Thoracic aorta (tissue), 2 donors: ENCODE measurements around the gene FOXP3. TPM values are rescaled to one million over a fixed set of nuclear protein-coding genes. Genes with fewer than 3 reads are reported as not detected.

Experiments used
- ATAC-seq: fragments of 150-250 bp; one replicate; pipeline ENCODE4 v1.8.0; 2017; ENCODE audit warnings: low read depth; ENCODE audit not compliant: insufficient number of reproducible peaks, low FRiP score
- DNase-seq: peaks from one replicate; pipeline ENCODE4 v3.0.0-alpha.2; 2020; ENCODE audit warnings: low spot score
- H3K27ac ChIP-seq, 2 donors: fragments of 200-600 bp; sonication (generic); 1 replicate in 1 of 2; 2 replicates in 1 of 2; pipeline ENCODE4 v1.5.1; 2016; ENCODE audit warnings: mild to moderate bottlenecking in 2 of 2, moderate library complexity in 2 of 2
- H3K27me3 ChIP-seq: fragments of 200-600 bp; sonication (generic); replicated peaks from 2 replicates; pipeline ENCODE4 v1.6.0; 2016; ENCODE audit warnings: mild to moderate bottlenecking; ENCODE audit not compliant: insufficient read depth
- H3K36me3 ChIP-seq: fragments of 200-600 bp; sonication (generic); one replicate; pipeline ENCODE4 v1.5.1; 2016
- H3K4me1 ChIP-seq, 2 donors: fragments of 200-600 bp; sonication (generic); 1 replicate in 1 of 2; 2 replicates in 1 of 2; pipeline versions ENCODE4 v1.5.1 to v1.6.0; 2016; ENCODE audit warnings: low read depth in 2 of 2, mild to moderate bottlenecking in 1 of 2; ENCODE audit not compliant: control insufficient read depth in 1 of 2
- H3K4me3 ChIP-seq: fragments of 200-600 bp; sonication (generic); 2 replicates; pipeline ENCODE4 v1.5.1; 2016; ENCODE audit warnings: mild to moderate bottlenecking
- H3K9me3 ChIP-seq: fragments of 200-600 bp; sonication (generic); 2 replicates; pipeline ENCODE4 v1.5.1; 2016
- CTCF ChIP-seq: fragments of 200-600 bp; sonication (generic); IDR thresholded peaks from one replicate; pipeline ENCODE4 v1.5.1; 2019; ENCODE audit warnings: antibody characterized with exemption
- total RNA-seq, 2 donors: library from RNA; depleted of rRNA; stranded (reverse); fragments of >200 nt; gene quantifications; one replicate each; pipeline versions ENCODE4 v1.1.0 to v1.2.3, GENCODE V29; 2016

Gene FOXP3
- total RNA-seq, 2 donors from 2014 or later: not detected

- DNase-seq: no peak
- Histone ChIP-seq H3K36me3 (no peaks in the 10 kb centered on the region), H3K9me3 (no peaks in the 10 kb centered on the region), H3K27ac (no peak overlapping the region), H3K27me3 (no peaks in the 10 kb centered on the region), H3K4me3 (no peak overlapping the region), H3K4me1 (no peaks in the 10 kb centered on the region)
- TF ChIP-seq CTCF: no peak
- no peak for ATAC-seq
These were observed 25.7 kb upstream of the FOXP3 start for GRCh38 chrX:49290215-49290614.

DNA sequence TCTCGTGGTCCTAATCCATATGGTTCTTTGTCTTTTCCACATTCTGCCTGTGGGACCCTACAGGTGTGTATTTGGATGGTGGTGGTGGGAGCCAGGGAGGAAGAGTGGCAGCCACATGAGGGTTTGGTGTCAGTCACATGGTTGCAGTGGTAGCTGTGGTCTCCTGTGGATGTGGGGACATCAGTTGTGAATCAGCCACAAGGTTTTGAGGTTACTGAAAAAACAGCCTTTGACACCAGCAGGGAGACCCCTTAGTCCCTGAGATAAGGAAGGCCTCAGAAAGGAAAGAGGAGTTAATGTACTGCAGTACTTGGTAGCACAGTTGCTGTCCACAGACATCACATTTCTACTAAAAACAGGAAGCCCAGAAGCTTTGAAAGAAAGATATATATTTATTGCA, 23.2 kb upstream of the FOXP3 start:
- H3K4me3 ChIP-seq: no peak overlapping the region
- TF ChIP-seq CTCF: no peak

DNA sequence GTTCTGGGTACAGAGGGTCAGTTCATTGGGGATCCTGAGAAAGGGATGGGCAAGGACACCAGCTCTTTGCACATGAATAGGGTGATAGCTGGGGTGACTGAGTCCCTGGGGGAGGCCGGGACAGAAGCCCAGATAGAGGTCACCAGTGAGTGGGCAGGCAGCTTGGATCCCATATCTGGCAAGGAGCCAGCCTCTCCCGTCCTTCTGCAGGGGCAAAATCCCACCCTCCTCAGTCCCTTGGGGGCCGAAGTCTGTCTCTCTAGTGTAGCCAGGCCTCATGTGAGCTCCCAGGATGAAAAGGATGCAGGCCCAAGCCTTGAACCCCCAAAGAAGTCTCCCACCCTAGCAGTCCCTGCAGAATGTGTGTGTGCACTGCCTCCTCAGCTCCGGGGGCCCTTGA, 22.1 kb upstream of the FOXP3 start:
- DNase-seq (no peak), ATAC-seq (no peak)
- TF ChIP-seq CTCF: no peak
- Histone ChIP-seq H3K27ac (no peak overlapping the region), H3K27me3 (no peaks in the 10 kb centered on the region), H3K9me3 (no peaks in the 10 kb centered on the region), H3K4me3 (no peak overlapping the region), H3K4me1 (no peaks in the 10 kb centered on the region), H3K36me3 (no peaks in the 10 kb centered on the region)

More for the DNA sequence above, 23.2 kb upstream of the FOXP3 start:
- Histone ChIP-seq H3K4me1 (no peaks in the 10 kb centered on the region), H3K27ac (no peak overlapping the region), H3K36me3 (no peaks in the 10 kb centered on the region), H3K27me3 (no peaks in the 10 kb centered on the region), H3K9me3 (no peaks in the 10 kb centered on the region)
- ATAC-seq (no peak), DNase-seq (no peak)

GRCh38 chrX:49286136-49286535, 21.6 kb upstream of the FOXP3 start:
- no peak for TF ChIP-seq CTCF
- no peaks in the 10 kb centered on the region for H3K27me3 ChIP-seq
- no peaks in the 10 kb centered on the region for H3K9me3 ChIP-seq
- DNase-seq (no peak), ATAC-seq (no peak)
- no peak overlapping the region for H3K4me3 ChIP-seq
- no peak overlapping the region for H3K27ac ChIP-seq
- no peaks in the 10 kb centered on the region for H3K36me3 ChIP-seq
- H3K4me1 ChIP-seq: no peaks in the 10 kb centered on the region

GRCh38 chrX:49284212-49284611, 19.7 kb upstream of the FOXP3 start:
- no peak for TF ChIP-seq CTCF
- Histone ChIP-seq H3K27ac (no peak overlapping the region), H3K4me3 (no peak overlapping the region), H3K9me3 (no peaks in the 10 kb centered on the region), H3K4me1 (no peaks in the 10 kb centered on the region), H3K27me3 (no peaks in the 10 kb centered on the region), H3K36me3 (no peaks in the 10 kb centered on the region)
- ATAC-seq: no peak
- no peak for DNase-seq
